ENCODE results near the gene AKT1S1. TPM values are rescaled to one million over a fixed set of nuclear protein-coding genes. Genes with fewer than 3 reads are reported as not detected.
A peak's percentile ranks its signal among the peaks of the same experiment; 100 is the strongest.

The AKT1S1 gene
- total RNA-seq, 1 donor from 2014 or later: 38.6 TPM

- no peaks in the 10 kb centered on the region for H3K9me3 Mint-ChIP-seq
- DNase-seq (ENCODE audit: low read depth, low spot score): no peak
- H3K36me3 Mint-ChIP-seq (ENCODE audit: low read depth): peaks cover 32% of the 10 kb centered on the region
- peak overlapping the region; percentile 39 for H3K27ac Mint-ChIP-seq (ENCODE audit: unreplicated experiment)
- TF ChIP-seq CTCF (conservative IDR thresholded peaks at IDR 0.05): peak; percentile 53
- peak overlapping the region; percentile 35 for H3K4me3 Mint-ChIP-seq
- H3K27me3 Mint-ChIP-seq (ENCODE audit: low read depth): no peaks in the 10 kb centered on the region
- peaks cover 23% of the 10 kb centered on the region for H3K4me1 Mint-ChIP-seq
These were observed 39.9 kb upstream of the AKT1S1 start for GRCh38 chr19:49916839-49917733.

- DNase-seq (ENCODE audit: low read depth, low spot score): no peak
- H3K9me3 Mint-ChIP-seq: no peaks in the 10 kb centered on the region
- H3K4me3 Mint-ChIP-seq: no peak overlapping the region
- H3K36me3 Mint-ChIP-seq (ENCODE audit: low read depth): peaks cover 39% of the 10 kb centered on the region
- H3K4me1 Mint-ChIP-seq: peaks cover 25% of the 10 kb centered on the region
- no peak for TF ChIP-seq CTCF (conservative IDR thresholded peaks at IDR 0.05)
- no peak overlapping the region for H3K27ac Mint-ChIP-seq (ENCODE audit: unreplicated experiment)
- peaks cover 4% of the 10 kb centered on the region for H3K27me3 Mint-ChIP-seq (ENCODE audit: low read depth)
These were observed 38.1 kb upstream of the AKT1S1 start for GRCh38 chr19:49915271-49915670.

GRCh38 chr19:49913720-49914119, 36.6 kb upstream of the AKT1S1 start:
- Mint-ChIP-seq H3K27ac (ENCODE audit: unreplicated experiment) (peak overlapping the region; percentile 58), H3K36me3 (ENCODE audit: low read depth) (peaks cover 38% of the 10 kb centered on the region), H3K9me3 (no peaks in the 10 kb centered on the region), H3K4me3 (no peak overlapping the region), H3K27me3 (ENCODE audit: low read depth) (peaks cover 4% of the 10 kb centered on the region), H3K4me1 (peaks cover 24% of the 10 kb centered on the region)
- no peak for TF ChIP-seq CTCF (conservative IDR thresholded peaks at IDR 0.05)
- no peak for DNase-seq (ENCODE audit: low read depth, low spot score)

DNA sequence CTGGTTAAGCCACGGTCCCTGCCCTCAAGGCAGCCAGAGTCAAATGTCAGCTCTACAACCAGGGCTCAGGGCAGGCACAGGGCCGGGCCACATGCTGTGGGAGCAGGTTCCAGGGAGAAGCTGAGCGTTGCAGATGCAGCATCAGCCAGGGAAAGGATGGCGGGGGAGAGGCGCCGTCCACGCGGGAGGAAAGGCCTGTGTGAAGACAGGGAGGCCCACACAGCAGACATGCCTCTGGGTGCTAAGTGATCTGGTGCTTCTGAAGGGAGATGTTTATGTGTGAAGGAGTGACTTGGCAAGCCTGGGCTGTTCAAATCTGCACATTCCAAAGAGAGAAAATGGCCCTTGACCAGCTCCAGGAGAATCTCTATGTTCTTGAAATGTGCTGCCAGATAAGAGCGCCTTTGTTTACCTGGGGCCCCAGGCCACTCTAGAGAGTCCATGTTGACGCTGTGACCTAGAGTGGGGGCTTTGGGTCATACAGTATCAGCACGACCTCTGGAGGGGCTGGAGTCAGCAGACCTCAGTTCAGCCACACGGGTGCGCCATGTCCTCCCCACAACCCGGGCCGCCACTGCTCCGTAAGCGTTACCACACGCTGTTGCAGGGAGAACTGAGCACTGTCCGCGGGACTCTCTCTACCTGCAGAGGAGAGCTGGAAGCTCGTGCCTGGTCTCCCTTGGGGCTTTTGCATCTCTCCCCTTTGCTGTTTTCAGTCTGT, 36.0 kb upstream of the AKT1S1 start:
- no peaks in the 10 kb centered on the region for H3K9me3 Mint-ChIP-seq
- peak overlapping the region; percentile 10 for H3K27ac Mint-ChIP-seq (ENCODE audit: unreplicated experiment)
- H3K4me3 Mint-ChIP-seq: no peak overlapping the region
- peaks cover 24% of the 10 kb centered on the region for H3K4me1 Mint-ChIP-seq
- H3K27me3 Mint-ChIP-seq (ENCODE audit: low read depth): peaks cover 4% of the 10 kb centered on the region
- DNase-seq (ENCODE audit: low read depth, low spot score): no peak
- peak; percentile 27 for TF ChIP-seq CTCF (conservative IDR thresholded peaks at IDR 0.05)
- H3K36me3 Mint-ChIP-seq (ENCODE audit: low read depth): peaks cover 38% of the 10 kb centered on the region

DNA sequence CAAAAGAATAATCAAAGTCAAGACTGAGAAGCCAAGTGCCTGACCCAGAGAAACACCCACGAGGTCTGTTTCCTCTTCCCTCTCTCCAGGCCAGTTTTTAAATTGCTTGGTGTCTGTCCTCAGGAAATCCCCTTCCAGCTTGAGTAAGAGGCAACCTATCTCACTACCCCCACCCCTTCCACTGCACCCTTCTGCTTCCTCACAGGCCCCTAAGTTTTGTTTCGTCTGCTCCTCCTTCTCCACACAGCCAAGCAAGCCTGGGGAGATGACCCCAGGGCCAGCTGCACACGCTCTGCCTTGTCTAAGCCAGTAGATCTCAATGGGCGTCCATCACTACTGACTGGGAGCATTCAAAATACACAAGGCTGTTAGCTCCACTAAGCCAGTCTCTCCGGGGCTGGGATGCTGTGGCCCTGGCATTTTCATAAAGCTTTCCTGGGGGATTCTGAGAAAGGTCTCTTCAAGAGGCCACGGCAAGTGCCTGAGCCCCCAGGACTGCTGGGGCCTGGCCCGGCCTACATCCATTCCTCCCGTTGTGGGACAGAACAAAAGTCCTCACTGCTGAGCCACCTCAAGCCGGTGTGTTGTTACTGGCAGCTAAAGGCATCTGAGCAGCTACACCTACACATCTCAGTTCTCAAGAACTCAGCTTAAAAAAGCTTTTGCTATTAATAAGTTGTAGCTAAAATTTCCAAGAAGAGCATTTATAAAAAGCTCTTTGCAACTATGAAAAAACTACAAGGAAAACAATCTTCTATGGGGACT, 34.4 kb upstream of the AKT1S1 start:
- Mint-ChIP-seq H3K27me3 (ENCODE audit: low read depth) (peaks cover 4% of the 10 kb centered on the region), H3K4me3 (peak overlapping the region; percentile 36), H3K27ac (ENCODE audit: unreplicated experiment) (peak overlapping the region; percentile 60), H3K36me3 (ENCODE audit: low read depth) (peaks cover 32% of the 10 kb centered on the region), H3K4me1 (peaks cover 16% of the 10 kb centered on the region), H3K9me3 (no peaks in the 10 kb centered on the region)
- no peak for DNase-seq (ENCODE audit: low read depth, low spot score)
- TF ChIP-seq CTCF (conservative IDR thresholded peaks at IDR 0.05): no peak
